PC-9 (cell line): Measurements from ENCODE around the gene LIMA1. TPM values are rescaled to one million over a fixed set of nuclear protein-coding genes. Genes with fewer than 3 reads are reported as not detected.

ENCODE experiments used
- BruUV-seq: library from RNA; stranded (reverse); fragments of 400-500 nt; replicated peaks from 2 replicates; lab custom pipeline; 2021; lab: Mats Ljungman, UMichigan
- CTCF ChIA-PET: fragments of 300-600 bp; sonication (Branson Sonifier 250); formaldehyde crosslinking; loops from one replicate; lab custom pipeline; 2022; ENCODE audit warnings: antibody characterized with exemption; lab: Charles Lee
- POLR2A ChIA-PET: fragments of 300-600 bp; sonication (Branson Sonifier 250); formaldehyde crosslinking; loops from one replicate; lab custom pipeline; 2022; ENCODE audit warnings: antibody characterized with exemption; ENCODE audit not compliant: unreplicated experiment; lab: Charles Lee
- DNase-seq, 2 experiments: peaks; one replicate each; pipeline versions ENCODE4 v3.0.0 to v3.0.0-alpha.2; 2015 to 2022; ENCODE audit warnings: mixed read lengths in 1 of 2
- H2AFZ ChIP-seq: fragments of 200-600 bp; sonication (generic); 2 replicates; pipeline ENCODE4 v1.8.1; 2017; ENCODE audit warnings: antibody characterized with exemption
- H3F3A ChIP-seq: fragments of 200-600 bp; sonication (generic); 2 replicates; pipeline ENCODE4 v1.8.1; 2017; ENCODE audit warnings: antibody characterized with exemption, mild to moderate bottlenecking, low read depth; ENCODE audit not compliant: insufficient read depth
- H3K27ac ChIP-seq: fragments of 200-600 bp; sonication (generic); 2 replicates; pipeline ENCODE4 v1.6.1; 2016; ENCODE audit warnings: mixed run types
- H3K27me3 ChIP-seq: fragments of 200-600 bp; sonication (generic); 2 replicates; pipeline ENCODE4 v1.6.1; 2016; ENCODE audit warnings: low read depth, mixed run types; ENCODE audit not compliant: insufficient read depth
- H3K36me3 ChIP-seq: fragments of 200-600 bp; sonication (generic); 2 replicates; pipeline ENCODE4 v1.6.1; 2016; ENCODE audit warnings: low read depth, mixed run types
- H3K4me1 ChIP-seq: fragments of 200-600 bp; sonication (generic); replicated peaks from 2 replicates; pipeline ENCODE4 v1.6.1; 2016; ENCODE audit warnings: mixed run types; ENCODE audit not compliant: insufficient read depth
- H3K4me2 ChIP-seq: fragments of 200-600 bp; sonication (generic); 2 replicates; pipeline ENCODE4 v1.6.1; 2017; ENCODE audit warnings: mixed run types
- H3K4me3 ChIP-seq: fragments of 200-600 bp; sonication (generic); 2 replicates; pipeline ENCODE4 v1.6.1; 2016; ENCODE audit warnings: mixed run types
- H3K79me2 ChIP-seq: fragments of 200-600 bp; sonication (generic); 2 replicates; pipeline ENCODE4 v1.6.1; 2017; ENCODE audit warnings: low read depth, mixed run types
- H3K9me2 ChIP-seq: fragments of 200-600 bp; sonication (generic); 2 replicates; pipeline ENCODE4 v1.8.1; 2017; ENCODE audit warnings: mild to moderate bottlenecking; ENCODE audit not compliant: insufficient read depth
- H3K9me3 ChIP-seq: fragments of 200-600 bp; sonication (generic); 2 replicates; pipeline ENCODE4 v1.8.1; 2016; ENCODE audit warnings: low read depth; ENCODE audit not compliant: insufficient read depth
- H4K20me1 ChIP-seq: fragments of 200-600 bp; sonication (generic); 2 replicates; pipeline ENCODE4 v1.8.1; 2017; ENCODE audit not compliant: insufficient read depth
- CTCF ChIP-seq: fragments of 200-600 bp; sonication (generic); conservative IDR thresholded peaks from 2 replicates; pipeline ENCODE4 v1.6.1; 2017; ENCODE audit warnings: mixed run types, antibody characterized with exemption, mild to moderate bottlenecking, moderate library complexity
- EZH2 ChIP-seq: fragments of 200-600 bp; sonication (generic); IDR thresholded peaks from 2 replicates; pipeline ENCODE4 v1.8.0; 2017; ENCODE audit warnings: antibody characterized with exemption, low read depth
- intact Hi-C: fragments of 100-400 bp; cut with micrococcal nuclease; formaldehyde crosslinking; loops from one replicate; pipeline ENCODE4 v1.10.0; 2022; ENCODE audit not compliant: unreplicated experiment
- total RNA-seq: library from RNA; stranded (reverse); gene quantifications from 2 replicates; pipeline ENCODE4 v1.2.3, GENCODE V29; 2021

The LIMA1 gene
- total RNA-seq, 1 experiment from 2014 or later = 98.6 TPM

- BruUV-seq = no TSS peak
- intact Hi-C loops = no loop called here
- Histone ChIP-seq H3K9me3 (no peaks in the 10 kb centered on the region), H2AFZ (no peak overlapping the region), H3K4me1 (peaks cover 17% of the 10 kb centered on the region), H3F3A (peaks cover 6% of the 10 kb centered on the region; the same call in 1 of the 2 replicates), H3K4me3 (no peak overlapping the region), H3K4me2 (no peak overlapping the region), H3K79me2 (peaks cover 22% of the 10 kb centered on the region), H3K9me2 (no peaks in the 10 kb centered on the region), H4K20me1 (no peaks in the 10 kb centered on the region), H3K27me3 (no peaks in the 10 kb centered on the region), H3K27ac (no peak overlapping the region), H3K36me3 (no peaks in the 10 kb centered on the region)
- no peak for DNase-seq
- ChIA-PET CTCF (interaction anchor here (0.6 kb wide), 1 partner anchor 52 kb away, joined by 9 read pairs; no protein-coding TSS in a partner anchor), POLR2A (no interaction called here)
- no peak for TF ChIP-seq EZH2
- no peak for TF ChIP-seq CTCF
These were observed 4.0 kb upstream of the LIMA1 start for GRCh38 chr12:50287271-50287670.

- no peaks in the 10 kb centered on the region for H3K9me3 ChIP-seq
- H3K27ac ChIP-seq = no peak overlapping the region
- H3K79me2 ChIP-seq = peaks cover 43% of the 10 kb centered on the region
- peaks cover 6% of the 10 kb centered on the region; the same call in 1 of the 2 replicates for H3F3A ChIP-seq
- H3K4me1 ChIP-seq = peaks cover 37% of the 10 kb centered on the region
- CTCF ChIA-PET = interaction anchor here (0.6 kb wide), 2 partner anchors 39 to 1707 kb away, joined by 4 read pairs; no protein-coding TSS in a partner anchor
- intact Hi-C loops = no loop called here
- no peak for TF ChIP-seq EZH2
- TF ChIP-seq CTCF = no peak
- POLR2A ChIA-PET = interaction anchor here (0.7 kb wide), 2 partner anchors 24 to 201 kb away, joined by 4 to 9 read pairs; no protein-coding TSS in a partner anchor
- no peaks in the 10 kb centered on the region for H4K20me1 ChIP-seq
- H3K4me3 ChIP-seq = no peak overlapping the region
- H3K4me2 ChIP-seq = peak overlapping the region; percentile 99; the same call in 1 of the 2 replicates
- H3K9me2 ChIP-seq = no peaks in the 10 kb centered on the region
- BruUV-seq = no TSS peak
- H3K27me3 ChIP-seq = no peaks in the 10 kb centered on the region
- no peak for DNase-seq
- H2AFZ ChIP-seq = no peak overlapping the region
- no peaks in the 10 kb centered on the region for H3K36me3 ChIP-seq
These were observed 1.9 kb upstream of the LIMA1 start for GRCh38 chr12:50285253-50285652.

GRCh38 chr12:50282721-50283228 lies 545 bp downstream of the LIMA1 start:
- TSS peak; percentile 73 for BruUV-seq
- H3K9me3 ChIP-seq = no peaks in the 10 kb centered on the region
- H3K79me2 ChIP-seq = peaks cover 65% of the 10 kb centered on the region
- H3K4me3 ChIP-seq = peak overlapping the region; percentile 97
- no peak for TF ChIP-seq CTCF
- no peak for TF ChIP-seq EZH2
- H3K4me1 ChIP-seq = peaks cover 43% of the 10 kb centered on the region
- peak overlapping the region; percentile 47 for H2AFZ ChIP-seq
- ChIA-PET POLR2A (interaction anchor here (0.5 to 1.6 kb wide), 8 partner anchors 15 to 1014 kb away, joined by 3 to 10 read pairs (median 6); partner anchors contain the start of gene TMBIM6), CTCF (interaction anchor here (0.5 to 1.3 kb wide), 2 partner anchors 32 to 198 kb away, joined by 3 read pairs; partner anchors contain the start of gene SMARCD1)
- peak in 1 of 2 experiments; percentile 68 for DNase-seq
- H3K9me2 ChIP-seq = no peaks in the 10 kb centered on the region
- H3F3A ChIP-seq = peaks cover 6% of the 10 kb centered on the region
- H4K20me1 ChIP-seq = no peaks in the 10 kb centered on the region
- no peaks in the 10 kb centered on the region for H3K27me3 ChIP-seq
- peak overlapping the region; percentile 63 for H3K27ac ChIP-seq
- H3K4me2 ChIP-seq = peak overlapping the region; percentile 89
- intact Hi-C loops = loop anchor here (1.0 kb wide), 3 partner anchors 30 to 58 kb away; no protein-coding TSS in a partner anchor
- H3K36me3 ChIP-seq = 0 out of 2 replicates have a peak, but pooled peaks cover 6% of the 10 kb centered on the region
